Measurements from ENCODE around the gene SNAP25.

The SNAP25 gene

DNA sequence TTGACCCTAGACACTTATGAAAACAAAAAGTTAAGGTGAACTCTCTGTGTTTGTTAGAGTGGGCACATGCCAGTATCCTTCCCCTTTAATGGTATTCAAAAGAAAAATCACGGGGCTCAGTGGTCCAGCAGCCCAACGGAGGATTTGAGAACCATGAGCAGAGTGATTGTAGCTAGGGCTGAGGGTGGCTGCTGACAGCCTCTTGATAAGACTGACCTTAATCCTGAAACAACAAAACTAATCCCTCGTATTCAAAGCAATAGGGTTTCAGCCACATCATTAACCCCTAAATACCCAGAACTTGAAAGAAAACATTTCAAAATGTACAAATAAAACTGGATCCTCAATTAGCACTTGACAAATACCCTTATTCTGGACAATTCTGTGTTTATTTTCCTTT, 95.1 kb downstream of the SNAP25 start:
- Mint-ChIP-seq H3K27ac (no peak overlapping the region), H3K4me3 (no peak overlapping the region), H3K4me1 (peaks cover under 1% of the 10 kb centered on the region), H3K9me3 (peaks cover 10% of the 10 kb centered on the region), H3K27me3 (peaks cover 3% of the 10 kb centered on the region), H3K36me3 (peaks cover 2% of the 10 kb centered on the region)
- ATAC-seq (ENCODE audit: low read depth) = no peak
- no peak for DNase-seq (ENCODE audit: low spot score in 2 of 2)

DNA sequence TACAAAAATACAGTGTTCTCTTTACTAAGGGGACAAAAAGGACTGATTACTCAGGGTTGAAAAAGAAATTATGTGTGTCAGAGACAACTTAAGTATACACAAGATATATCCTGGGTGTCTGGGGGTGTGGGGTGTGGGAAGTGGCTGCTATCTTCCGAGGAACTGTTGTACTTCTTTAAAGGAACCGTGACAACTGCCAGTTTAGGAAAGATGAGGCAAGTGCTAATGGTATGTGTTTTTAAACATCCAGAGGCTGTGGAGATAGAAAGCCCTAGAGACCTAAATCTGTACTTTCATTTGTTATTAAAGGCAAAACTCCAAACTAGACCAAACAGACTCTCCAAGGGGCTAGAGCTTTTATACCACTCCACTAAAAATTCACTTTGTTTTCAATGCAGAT, 95.6 kb downstream of the SNAP25 start:
- H3K27me3 Mint-ChIP-seq = peaks cover 1% of the 10 kb centered on the region
- no peaks in the 10 kb centered on the region for H3K4me1 Mint-ChIP-seq
- H3K9me3 Mint-ChIP-seq = peaks cover 9% of the 10 kb centered on the region
- H3K4me3 Mint-ChIP-seq = no peak overlapping the region
- ATAC-seq (ENCODE audit: low read depth) (no peak), DNase-seq (ENCODE audit: low spot score in 2 of 2) (no peak)
- no peaks in the 10 kb centered on the region for H3K36me3 Mint-ChIP-seq
- H3K27ac Mint-ChIP-seq = no peak overlapping the region

DNA sequence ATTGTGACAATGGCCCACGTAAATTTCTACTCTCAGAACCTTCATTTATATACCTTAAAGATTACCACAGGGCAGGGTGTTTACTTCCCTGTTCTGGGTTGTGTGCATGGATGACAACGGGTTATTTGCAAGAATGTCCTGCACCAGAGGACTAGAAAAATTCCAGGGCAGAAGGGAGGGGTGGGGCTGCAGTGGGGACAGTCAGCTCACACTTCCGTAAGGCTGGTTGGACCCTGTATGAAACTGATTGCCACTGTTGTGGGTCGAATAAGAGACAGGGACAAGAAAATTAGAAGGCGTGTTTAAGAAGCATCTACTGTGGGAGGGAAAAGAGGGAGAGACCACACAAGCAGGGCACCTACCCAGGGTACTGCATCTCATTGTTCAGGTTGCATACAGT, 96.5 kb downstream of the SNAP25 start:
- H3K27ac Mint-ChIP-seq = no peak overlapping the region
- H3K36me3 Mint-ChIP-seq = no peaks in the 10 kb centered on the region
- ATAC-seq (ENCODE audit: low read depth) = no peak

DNA sequence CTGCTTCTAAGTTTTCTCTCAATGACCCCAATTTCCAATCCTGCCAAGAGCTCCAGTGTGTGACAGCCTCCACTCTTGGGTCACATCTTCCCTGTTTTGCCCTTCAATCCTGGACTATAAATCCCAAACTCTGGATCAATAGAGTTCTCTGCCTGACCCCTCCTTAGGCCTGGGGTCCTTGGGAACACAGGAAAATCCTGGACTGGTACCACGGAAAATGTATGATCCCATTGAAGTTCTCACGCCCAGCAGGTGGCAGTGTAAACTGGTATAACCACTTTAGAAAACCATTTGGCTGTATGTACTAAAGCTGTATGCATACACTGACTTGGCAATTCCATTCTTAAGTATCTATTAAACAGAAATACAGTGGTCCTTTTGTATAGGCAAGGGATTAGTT, 98.0 kb downstream of the SNAP25 start:
- H3K27ac Mint-ChIP-seq = no peak overlapping the region
- H3K4me3 Mint-ChIP-seq = no peak overlapping the region
- no peaks in the 10 kb centered on the region for H3K4me1 Mint-ChIP-seq
- no peaks in the 10 kb centered on the region for H3K36me3 Mint-ChIP-seq
- H3K27me3 Mint-ChIP-seq = peaks cover 4% of the 10 kb centered on the region
- no peak for DNase-seq (ENCODE audit: low spot score in 2 of 2)
- H3K9me3 Mint-ChIP-seq = peaks cover 13% of the 10 kb centered on the region
- ATAC-seq (ENCODE audit: low read depth) = no peak

More for the DNA sequence above, 96.5 kb downstream of the SNAP25 start:
- Mint-ChIP-seq H3K4me3 (no peak overlapping the region), H3K4me1 (no peaks in the 10 kb centered on the region), H3K27me3 (peaks cover 4% of the 10 kb centered on the region), H3K9me3 (peaks cover 12% of the 10 kb centered on the region)
- no peak for DNase-seq (ENCODE audit: low spot score in 2 of 2)

DNA sequence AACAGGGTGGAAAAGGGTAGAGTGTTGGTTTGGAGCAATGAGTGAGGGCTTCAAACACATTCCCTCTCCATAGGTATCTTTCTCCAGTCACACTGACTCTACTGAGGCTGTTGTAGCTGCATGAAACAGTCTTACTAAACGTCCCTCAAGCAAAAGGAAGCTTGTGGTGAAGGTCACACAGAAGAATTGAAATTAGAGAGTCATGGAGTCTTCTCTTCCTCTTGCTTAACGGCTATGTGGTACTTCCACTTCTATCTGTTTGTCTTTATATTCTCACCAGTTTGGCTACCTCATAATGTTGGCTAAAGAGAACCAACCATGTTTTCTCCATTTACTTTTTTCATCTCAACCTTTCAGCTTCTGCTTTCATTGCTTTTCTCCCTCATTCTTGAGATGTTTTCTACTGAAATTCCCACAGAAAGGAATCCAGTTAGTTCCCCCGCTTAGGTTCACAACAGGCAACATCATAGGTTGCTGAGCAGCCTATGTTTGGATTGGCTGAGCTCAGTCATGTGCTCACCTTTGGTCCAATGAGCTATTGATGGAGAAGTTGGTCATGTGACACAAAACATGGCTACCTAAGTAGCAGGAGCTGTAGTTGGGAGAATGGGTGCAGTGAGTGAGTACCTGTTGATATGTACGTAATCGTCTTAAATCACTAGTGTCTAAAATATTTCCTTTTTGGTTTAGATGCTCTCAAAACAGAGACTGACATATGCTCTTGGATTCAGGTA, 99.8 kb downstream of the SNAP25 start:
- DNase-seq (ENCODE audit: low spot score in 2 of 2) = no peak
- Mint-ChIP-seq H3K36me3 (no peaks in the 10 kb centered on the region), H3K4me1 (no peaks in the 10 kb centered on the region), H3K4me3 (no peak overlapping the region), H3K9me3 (peaks cover 13% of the 10 kb centered on the region), H3K27me3 (peaks cover 6% of the 10 kb centered on the region), H3K27ac (no peak overlapping the region)
- ATAC-seq (ENCODE audit: low read depth) = no peak

DNA sequence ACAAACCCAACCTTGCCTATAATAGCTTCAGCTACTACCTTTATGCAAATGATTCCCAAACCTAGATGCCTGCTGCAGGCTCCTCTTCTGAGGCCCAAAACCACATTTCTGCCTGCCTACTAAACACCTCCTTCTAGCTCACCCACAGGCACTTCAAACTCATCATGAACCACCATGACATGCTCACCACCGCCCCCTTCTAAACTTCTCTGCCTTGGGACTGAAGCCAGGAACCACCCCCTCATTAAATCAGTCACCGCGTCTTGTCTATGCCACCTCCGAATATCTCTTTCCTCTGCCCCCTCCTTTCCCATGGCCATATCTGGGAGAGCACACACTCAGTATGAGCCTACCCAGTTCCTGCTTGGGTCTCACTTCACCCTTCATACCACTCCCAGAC, 101.2 kb downstream of the SNAP25 start:
- peaks cover 6% of the 10 kb centered on the region for H3K27me3 Mint-ChIP-seq
- no peak overlapping the region for H3K4me3 Mint-ChIP-seq
- peaks cover 13% of the 10 kb centered on the region for H3K9me3 Mint-ChIP-seq
- H3K36me3 Mint-ChIP-seq = no peaks in the 10 kb centered on the region
- no peak overlapping the region for H3K27ac Mint-ChIP-seq
- H3K4me1 Mint-ChIP-seq = no peaks in the 10 kb centered on the region
- no peak for DNase-seq (ENCODE audit: low spot score in 2 of 2)
- no peak for ATAC-seq (ENCODE audit: low read depth)

DNA sequence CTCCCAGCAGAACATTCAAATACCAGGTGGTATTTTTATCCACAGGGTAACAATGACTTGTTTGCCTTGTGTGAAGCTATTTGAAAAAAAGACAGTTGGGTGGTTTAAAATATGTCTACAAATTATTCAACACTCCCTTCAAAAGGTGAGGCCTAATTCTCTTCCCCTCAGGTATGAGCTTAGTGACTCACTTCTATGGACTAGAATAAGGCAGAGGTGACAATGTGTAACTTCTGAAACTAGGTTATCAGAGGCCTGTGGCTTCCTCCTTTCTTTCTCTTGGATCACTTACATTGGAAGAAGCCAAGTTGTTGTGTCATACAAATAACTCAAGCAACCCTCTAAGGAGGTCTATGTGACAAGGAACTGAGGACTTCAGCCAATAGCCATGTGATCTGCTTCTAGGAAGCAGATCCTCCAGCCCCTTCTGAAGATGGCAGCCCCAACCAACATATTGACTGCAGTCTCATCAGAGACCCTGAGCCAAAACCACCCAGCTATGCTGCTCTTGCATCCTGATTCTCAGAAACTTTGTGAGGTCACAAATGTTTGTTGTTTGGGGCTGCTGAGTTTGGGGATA, 102.6 kb downstream of the SNAP25 start:
- ATAC-seq (ENCODE audit: low read depth) (no peak), DNase-seq (ENCODE audit: low spot score in 2 of 2) (no peak)
- peaks cover 11% of the 10 kb centered on the region for H3K9me3 Mint-ChIP-seq
- H3K4me3 Mint-ChIP-seq = no peak overlapping the region
- H3K27me3 Mint-ChIP-seq = peaks cover 6% of the 10 kb centered on the region
- no peaks in the 10 kb centered on the region for H3K4me1 Mint-ChIP-seq
- H3K36me3 Mint-ChIP-seq = no peaks in the 10 kb centered on the region
- H3K27ac Mint-ChIP-seq = no peak overlapping the region

DNA sequence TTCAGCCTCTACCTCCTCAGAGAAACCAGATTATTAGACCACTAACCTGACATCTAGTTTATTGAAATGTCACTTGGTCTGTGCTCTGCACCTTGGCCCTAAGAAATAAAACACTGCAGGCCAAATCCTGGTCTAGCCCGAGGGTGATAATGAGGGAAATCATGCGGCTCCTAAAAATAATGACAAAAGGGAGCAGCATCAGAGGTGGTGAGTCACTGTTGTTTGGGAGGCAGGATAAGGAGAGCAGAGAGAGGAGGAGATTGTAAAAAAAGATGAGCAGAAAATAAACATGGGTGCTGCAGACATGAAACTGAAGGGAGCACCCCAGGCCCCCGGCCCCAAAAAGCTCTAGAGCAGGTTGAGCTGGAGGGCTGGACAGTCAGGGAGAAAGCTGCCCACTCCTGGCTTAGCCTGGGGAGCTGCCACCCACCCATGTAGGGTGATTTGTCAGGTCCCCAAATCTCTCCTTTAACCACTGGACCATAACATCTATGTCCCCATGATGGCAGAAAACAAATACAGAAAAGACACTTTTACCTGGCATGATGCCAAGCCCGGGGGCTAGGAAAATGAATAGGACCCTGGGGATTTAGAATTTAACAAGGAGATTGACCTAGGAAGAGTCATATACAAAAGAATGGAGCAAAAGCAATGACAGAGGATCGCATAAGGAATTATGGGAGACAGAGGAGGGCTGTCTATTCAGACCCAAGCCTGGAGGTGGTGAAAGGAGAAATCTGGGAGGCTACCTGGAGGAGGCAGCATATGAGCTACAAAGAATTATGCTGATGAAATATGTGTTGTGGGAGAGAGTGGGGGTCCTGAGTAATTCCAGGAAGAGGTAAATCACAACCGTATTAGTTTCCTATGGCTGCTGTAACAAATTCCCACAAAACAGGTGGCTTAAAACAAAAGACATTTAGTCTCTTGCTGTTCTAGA, 103.7 kb downstream of the SNAP25 start:
- Mint-ChIP-seq H3K4me1 (no peaks in the 10 kb centered on the region), H3K27me3 (peaks cover 10% of the 10 kb centered on the region), H3K9me3 (peaks cover 4% of the 10 kb centered on the region), H3K4me3 (no peak overlapping the region), H3K27ac (no peak overlapping the region), H3K36me3 (no peaks in the 10 kb centered on the region)
- DNase-seq (ENCODE audit: low spot score in 2 of 2) (no peak), ATAC-seq (ENCODE audit: low read depth) (no peak)

DNA sequence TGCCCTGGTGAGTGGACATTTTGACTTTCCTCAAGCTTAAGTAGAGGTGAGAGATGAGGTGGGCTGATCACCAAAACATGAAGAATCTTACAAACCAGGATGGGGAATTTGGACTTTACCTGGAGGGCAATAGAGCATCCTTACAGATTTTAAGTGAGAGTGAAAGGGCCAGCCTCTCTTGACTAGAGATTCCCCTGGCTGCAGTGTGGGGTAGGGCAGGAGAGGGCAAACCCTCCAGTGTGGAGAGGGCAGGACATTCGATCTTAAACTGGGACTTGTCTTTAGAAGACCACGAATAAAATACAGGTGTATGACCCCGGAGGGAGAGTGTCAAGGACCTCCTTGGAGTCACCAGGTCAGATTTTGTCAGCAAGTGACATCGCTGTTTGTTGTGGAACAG, 105.1 kb downstream of the SNAP25 start:
- H3K27ac Mint-ChIP-seq = no peak overlapping the region
- ATAC-seq (ENCODE audit: low read depth) (no peak), DNase-seq (ENCODE audit: low spot score in 2 of 2) (no peak)
- no peak overlapping the region for H3K4me3 Mint-ChIP-seq
- H3K36me3 Mint-ChIP-seq = no peaks in the 10 kb centered on the region
- H3K9me3 Mint-ChIP-seq = peaks cover 4% of the 10 kb centered on the region
- H3K27me3 Mint-ChIP-seq = peaks cover 10% of the 10 kb centered on the region
- H3K4me1 Mint-ChIP-seq = no peaks in the 10 kb centered on the region

DNA sequence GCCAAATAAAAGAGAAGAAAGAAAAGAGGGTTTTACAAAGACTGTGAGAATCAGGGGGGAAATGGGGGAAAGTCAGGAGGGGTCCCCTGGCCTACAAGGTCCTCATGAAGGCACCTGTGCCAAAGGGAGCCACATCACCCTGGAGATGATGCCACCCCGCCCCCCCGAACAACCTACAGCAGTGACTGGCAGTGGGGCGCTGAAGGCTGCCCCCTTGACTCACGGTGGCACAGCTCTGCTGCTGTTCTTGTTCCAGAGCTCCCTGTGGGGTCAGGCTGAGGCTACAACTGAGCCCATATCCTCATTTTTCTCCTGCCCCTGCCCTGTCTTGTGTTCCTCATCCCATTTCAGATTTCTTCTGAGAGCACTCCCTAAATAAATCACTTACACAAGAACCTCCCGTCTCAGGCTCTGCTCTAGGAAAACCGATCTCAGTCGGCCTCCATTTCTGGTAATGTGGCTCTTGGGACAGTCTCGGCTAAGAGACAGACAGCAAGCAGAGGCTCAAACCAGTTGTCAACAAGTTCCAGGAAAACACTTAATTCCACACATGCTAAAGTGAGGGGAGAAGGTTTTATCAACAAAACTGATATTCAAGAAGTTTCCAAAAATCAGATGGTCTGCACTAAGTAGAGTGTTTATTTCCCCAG, 105.7 kb downstream of the SNAP25 start:
- Mint-ChIP-seq H3K36me3 (no peaks in the 10 kb centered on the region), H3K27ac (no peak overlapping the region)
- no peak for ATAC-seq (ENCODE audit: low read depth)

DNA sequence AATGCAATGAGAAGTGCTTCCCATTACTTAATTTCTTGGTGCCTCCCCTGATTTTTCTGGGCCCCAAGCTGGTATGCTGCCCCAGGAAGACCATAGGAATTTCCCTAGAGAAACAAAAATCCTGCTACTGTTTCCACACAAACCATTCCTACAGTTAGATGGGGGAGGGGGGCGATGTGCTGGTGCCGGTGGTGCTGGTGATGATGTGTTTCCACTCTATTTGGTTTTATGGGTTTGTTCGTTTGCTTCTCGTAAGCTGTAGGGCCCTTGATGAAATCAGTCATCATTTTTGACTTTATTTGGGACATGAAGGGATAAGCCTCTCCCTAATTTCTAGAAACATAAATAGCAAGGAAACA, 110.2 kb downstream of the SNAP25 start:
- ATAC-seq (ENCODE audit: low read depth) (no peak), DNase-seq (ENCODE audit: low spot score in 2 of 2) (no peak)
- H3K36me3 Mint-ChIP-seq = no peaks in the 10 kb centered on the region
- peaks cover 5% of the 10 kb centered on the region for H3K27me3 Mint-ChIP-seq
- no peaks in the 10 kb centered on the region for H3K9me3 Mint-ChIP-seq
- H3K4me3 Mint-ChIP-seq = no peak overlapping the region
- H3K4me1 Mint-ChIP-seq = no peaks in the 10 kb centered on the region
- H3K27ac Mint-ChIP-seq = no peak overlapping the region

More for the DNA sequence above, 105.7 kb downstream of the SNAP25 start:
- Mint-ChIP-seq H3K4me3 (no peak overlapping the region), H3K9me3 (peaks cover 4% of the 10 kb centered on the region), H3K27me3 (peaks cover 10% of the 10 kb centered on the region), H3K4me1 (no peaks in the 10 kb centered on the region)
- DNase-seq (ENCODE audit: low spot score in 2 of 2) = no peak

DNA sequence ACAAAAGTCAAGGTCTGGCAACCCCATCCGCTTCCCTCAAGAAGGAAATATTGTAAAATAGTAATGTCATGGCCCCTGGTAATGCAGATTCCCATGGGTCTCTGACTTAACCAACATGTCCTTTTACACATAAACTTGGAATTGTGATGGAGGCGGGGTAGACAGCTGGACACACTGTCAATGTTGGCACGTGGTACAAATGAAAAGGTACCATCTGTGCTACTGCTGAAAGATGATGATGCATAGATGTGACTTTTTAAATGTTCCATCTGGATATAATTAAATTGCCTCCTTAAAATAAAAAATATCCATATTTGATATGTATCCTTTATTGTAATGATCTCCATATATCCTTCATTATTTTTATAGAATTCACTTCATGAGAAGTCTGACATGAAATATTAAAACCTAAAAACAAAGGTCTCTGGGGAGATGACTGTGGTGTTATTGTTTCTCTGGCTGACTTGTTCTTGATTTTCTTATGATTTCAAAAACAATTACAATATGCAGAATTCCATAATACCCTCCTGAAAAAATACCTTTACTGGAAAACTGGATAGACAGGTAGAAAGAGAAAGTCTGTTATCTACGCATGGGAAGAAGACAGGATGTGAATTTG, 110.9 kb downstream of the SNAP25 start:
- H3K36me3 Mint-ChIP-seq = no peaks in the 10 kb centered on the region
- no peak overlapping the region for H3K4me3 Mint-ChIP-seq
- peaks cover 5% of the 10 kb centered on the region for H3K27me3 Mint-ChIP-seq
- no peaks in the 10 kb centered on the region for H3K4me1 Mint-ChIP-seq
- no peak overlapping the region for H3K27ac Mint-ChIP-seq
- no peaks in the 10 kb centered on the region for H3K9me3 Mint-ChIP-seq
- ATAC-seq (ENCODE audit: low read depth) (no peak), DNase-seq (ENCODE audit: low spot score in 2 of 2) (no peak)

DNA sequence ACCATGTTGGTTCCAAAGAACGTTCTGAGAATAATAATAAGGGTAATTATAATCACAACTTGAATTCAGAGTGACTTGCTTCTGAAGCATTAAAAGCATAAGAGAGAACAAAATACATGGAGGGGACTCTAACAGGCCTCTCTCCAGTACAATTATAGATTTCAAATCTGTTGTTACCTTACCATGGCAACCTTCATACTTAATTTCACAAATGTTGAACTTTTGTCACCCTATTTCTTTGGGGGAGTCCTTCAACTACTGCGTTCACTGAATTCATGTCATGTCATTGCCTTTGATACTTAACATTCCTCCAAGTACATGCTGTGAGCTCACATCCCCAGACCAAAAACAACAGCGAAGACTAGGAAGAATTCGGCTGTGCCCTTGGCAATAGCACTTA, 111.4 kb downstream of the SNAP25 start:
- H3K36me3 Mint-ChIP-seq = no peaks in the 10 kb centered on the region
- H3K27ac Mint-ChIP-seq = no peak overlapping the region
- DNase-seq (ENCODE audit: low spot score in 2 of 2) (no peak), ATAC-seq (ENCODE audit: low read depth) (no peak)
- H3K4me3 Mint-ChIP-seq = no peak overlapping the region
- H3K27me3 Mint-ChIP-seq = peaks cover 5% of the 10 kb centered on the region
- no peaks in the 10 kb centered on the region for H3K9me3 Mint-ChIP-seq
- H3K4me1 Mint-ChIP-seq = no peaks in the 10 kb centered on the region

All from memory B cell (primary cell).